ENCODE data around the gene NHLRC1.

- TF ChIP-seq, protein P1, sequence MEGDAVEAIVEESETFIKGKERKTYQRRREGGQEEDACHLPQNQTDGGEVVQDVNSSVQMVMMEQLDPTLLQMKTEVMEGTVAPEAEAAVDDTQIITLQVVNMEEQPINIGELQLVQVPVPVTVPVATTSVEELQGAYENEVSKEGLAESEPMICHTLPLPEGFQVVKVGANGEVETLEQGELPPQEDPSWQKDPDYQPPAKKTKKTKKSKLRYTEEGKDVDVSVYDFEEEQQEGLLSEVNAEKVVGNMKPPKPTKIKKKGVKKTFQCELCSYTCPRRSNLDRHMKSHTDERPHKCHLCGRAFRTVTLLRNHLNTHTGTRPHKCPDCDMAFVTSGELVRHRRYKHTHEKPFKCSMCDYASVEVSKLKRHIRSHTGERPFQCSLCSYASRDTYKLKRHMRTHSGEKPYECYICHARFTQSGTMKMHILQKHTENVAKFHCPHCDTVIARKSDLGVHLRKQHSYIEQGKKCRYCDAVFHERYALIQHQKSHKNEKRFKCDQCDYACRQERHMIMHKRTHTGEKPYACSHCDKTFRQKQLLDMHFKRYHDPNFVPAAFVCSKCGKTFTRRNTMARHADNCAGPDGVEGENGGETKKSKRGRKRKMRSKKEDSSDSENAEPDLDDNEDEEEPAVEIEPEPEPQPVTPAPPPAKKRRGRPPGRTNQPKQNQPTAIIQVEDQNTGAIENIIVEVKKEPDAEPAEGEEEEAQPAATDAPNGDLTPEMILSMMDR (IDR thresholded peaks at IDR 0.05; ENCODE audit: low read depth, low read length), result no peak
- TF ChIP-seq POLR2A (IDR thresholded peaks at IDR 0.05; ENCODE audit: extremely low read depth, insufficient read length), result no peak
- TF ChIP-seq, protein P2, sequence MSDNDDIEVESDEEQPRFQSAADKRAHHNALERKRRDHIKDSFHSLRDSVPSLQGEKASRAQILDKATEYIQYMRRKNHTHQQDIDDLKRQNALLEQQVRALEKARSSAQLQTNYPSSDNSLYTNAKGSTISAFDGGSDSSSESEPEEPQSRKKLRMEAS (IDR thresholded peaks at IDR 0.05; ENCODE audit: low read depth, low read length), result no peak
Observed at GRCh38 chr6:18115356-18115755, 7.1 kb downstream of the NHLRC1 start.

All from NB4 (cell line).